ENCODE results near the gene RIMBP2.

RIMBP2 gene

DNA sequence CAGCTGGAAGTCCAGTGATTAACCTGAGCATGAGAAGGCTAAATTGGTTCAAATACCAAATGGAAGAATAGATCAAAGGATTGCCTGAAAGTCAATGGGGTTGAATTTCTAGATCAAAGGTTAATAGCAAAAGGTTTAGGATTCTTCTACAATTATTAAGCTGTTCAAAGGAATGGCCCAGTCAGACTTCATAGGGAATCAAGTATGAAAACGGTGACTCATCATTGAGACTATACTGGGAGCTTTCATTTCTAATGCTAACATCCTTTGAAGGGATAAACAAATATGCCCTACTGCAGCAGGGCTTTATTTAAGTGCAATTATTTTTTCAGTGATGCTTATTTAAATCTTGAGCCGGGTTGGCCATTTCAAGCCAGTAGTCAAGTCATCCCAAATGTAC is 152.8 kb downstream of the RIMBP2 start:
- Histone ChIP-seq H3K4me3 (ENCODE audit: low read length) (no peak overlapping the region), H2AFZ (ENCODE audit: low read depth, low read length) (no peak overlapping the region), H3K27me3 (ENCODE audit: low read depth, low read length) (no peaks in the 10 kb centered on the region), H3K27ac (ENCODE audit: low read length) (no peak overlapping the region), H3K36me3 (replicated peaks; ENCODE audit: low read depth, low read length) (no peaks in the 10 kb centered on the region), H3K4me2 (ENCODE audit: low read length) (no peak overlapping the region), H3K79me2 (ENCODE audit: low read length) (no peaks in the 10 kb centered on the region), H3K9me3 (ENCODE audit: insufficient read depth, low read length) (no peaks in the 10 kb centered on the region), H3K4me1 (ENCODE audit: low read length) (no peaks in the 10 kb centered on the region), H4K20me1 (ENCODE audit: insufficient read depth, low read length) (no peaks in the 10 kb centered on the region), H3K9ac (ENCODE audit: low read length) (no peak overlapping the region)
- TF ChIP-seq, protein P1, sequence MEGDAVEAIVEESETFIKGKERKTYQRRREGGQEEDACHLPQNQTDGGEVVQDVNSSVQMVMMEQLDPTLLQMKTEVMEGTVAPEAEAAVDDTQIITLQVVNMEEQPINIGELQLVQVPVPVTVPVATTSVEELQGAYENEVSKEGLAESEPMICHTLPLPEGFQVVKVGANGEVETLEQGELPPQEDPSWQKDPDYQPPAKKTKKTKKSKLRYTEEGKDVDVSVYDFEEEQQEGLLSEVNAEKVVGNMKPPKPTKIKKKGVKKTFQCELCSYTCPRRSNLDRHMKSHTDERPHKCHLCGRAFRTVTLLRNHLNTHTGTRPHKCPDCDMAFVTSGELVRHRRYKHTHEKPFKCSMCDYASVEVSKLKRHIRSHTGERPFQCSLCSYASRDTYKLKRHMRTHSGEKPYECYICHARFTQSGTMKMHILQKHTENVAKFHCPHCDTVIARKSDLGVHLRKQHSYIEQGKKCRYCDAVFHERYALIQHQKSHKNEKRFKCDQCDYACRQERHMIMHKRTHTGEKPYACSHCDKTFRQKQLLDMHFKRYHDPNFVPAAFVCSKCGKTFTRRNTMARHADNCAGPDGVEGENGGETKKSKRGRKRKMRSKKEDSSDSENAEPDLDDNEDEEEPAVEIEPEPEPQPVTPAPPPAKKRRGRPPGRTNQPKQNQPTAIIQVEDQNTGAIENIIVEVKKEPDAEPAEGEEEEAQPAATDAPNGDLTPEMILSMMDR (IDR thresholded peaks at IDR 0.05; ENCODE audit: low read depth, low read length), result no peak
- no peak for TF ChIP-seq EZH2phosphoT487 (IDR thresholded peaks at IDR 0.05; ENCODE audit: low read depth)

DNA sequence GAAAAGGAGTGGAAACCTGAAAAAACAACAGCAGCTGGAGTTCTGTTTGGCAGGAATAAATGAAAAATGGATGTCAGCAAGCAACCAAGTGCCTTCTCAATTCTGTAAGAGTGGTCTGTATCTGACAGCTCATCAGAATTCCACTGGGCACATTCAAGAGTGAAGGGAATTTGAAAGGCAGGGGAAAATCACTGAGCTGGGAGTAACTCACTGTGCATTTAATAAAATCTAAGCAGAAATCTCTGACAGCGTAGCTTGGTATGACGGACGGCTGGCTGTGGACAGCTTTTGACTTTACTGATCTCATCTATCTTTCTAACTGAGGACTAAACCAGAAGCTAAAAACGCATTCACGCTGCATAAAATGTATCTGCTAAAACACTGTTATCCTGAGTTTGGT is 153.4 kb downstream of the RIMBP2 start:
- H3K4me1 ChIP-seq (ENCODE audit: low read length), result no peaks in the 10 kb centered on the region
- H3K27ac ChIP-seq (ENCODE audit: low read length), result no peak overlapping the region
- no peaks in the 10 kb centered on the region for H4K20me1 ChIP-seq (ENCODE audit: insufficient read depth, low read length)
- no peak overlapping the region for H3K4me3 ChIP-seq (ENCODE audit: low read length)
- H2AFZ ChIP-seq (ENCODE audit: low read depth, low read length), result no peak overlapping the region
- H3K9me3 ChIP-seq (ENCODE audit: insufficient read depth, low read length), result no peaks in the 10 kb centered on the region
- no peak overlapping the region for H3K9ac ChIP-seq (ENCODE audit: low read length)
- H3K36me3 ChIP-seq (replicated peaks; ENCODE audit: low read depth, low read length), result no peaks in the 10 kb centered on the region
- TF ChIP-seq, protein P1 (IDR thresholded peaks at IDR 0.05; ENCODE audit: low read depth, low read length), result no peak
- TF ChIP-seq EZH2phosphoT487 (IDR thresholded peaks at IDR 0.05; ENCODE audit: low read depth), result no peak
- H3K79me2 ChIP-seq (ENCODE audit: low read length), result no peaks in the 10 kb centered on the region
- no peaks in the 10 kb centered on the region for H3K27me3 ChIP-seq (ENCODE audit: low read depth, low read length)
- no peak overlapping the region for H3K4me2 ChIP-seq (ENCODE audit: low read length)

DNA sequence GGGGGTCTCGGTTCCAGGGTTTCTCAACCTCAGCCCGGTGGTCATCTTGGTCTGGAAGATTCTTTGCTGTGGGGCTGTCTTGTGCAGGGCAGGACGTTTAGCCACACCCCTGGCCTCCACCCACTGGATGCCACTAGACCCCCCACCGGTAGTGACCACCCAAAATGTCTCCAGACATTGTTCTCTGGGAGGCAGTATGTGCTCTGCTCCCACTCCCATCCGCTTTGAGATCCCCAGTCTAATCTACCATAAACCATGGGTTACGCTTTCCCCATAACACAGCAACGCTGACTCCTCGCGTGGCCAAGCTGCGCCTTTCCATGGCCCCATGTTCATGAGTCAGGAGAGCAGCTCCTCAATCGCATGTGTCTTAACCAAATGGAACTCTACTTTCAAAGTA is 155.8 kb downstream of the RIMBP2 start:
- Histone ChIP-seq H3K9ac (ENCODE audit: low read length) (no peak overlapping the region), H3K4me2 (ENCODE audit: low read length) (no peak overlapping the region), H3K4me1 (ENCODE audit: low read length) (no peaks in the 10 kb centered on the region), H3K4me3 (ENCODE audit: low read length) (no peak overlapping the region), H3K9me3 (ENCODE audit: insufficient read depth, low read length) (no peaks in the 10 kb centered on the region), H3K27ac (ENCODE audit: low read length) (no peak overlapping the region), H3K36me3 (replicated peaks; ENCODE audit: low read depth, low read length) (no peaks in the 10 kb centered on the region), H2AFZ (ENCODE audit: low read depth, low read length) (no peak overlapping the region), H3K79me2 (ENCODE audit: low read length) (no peaks in the 10 kb centered on the region), H3K27me3 (ENCODE audit: low read depth, low read length) (no peaks in the 10 kb centered on the region), H4K20me1 (ENCODE audit: insufficient read depth, low read length) (no peaks in the 10 kb centered on the region)
- TF ChIP-seq EZH2phosphoT487 (IDR thresholded peaks at IDR 0.05; ENCODE audit: low read depth), result no peak
- TF ChIP-seq, protein P1 (IDR thresholded peaks at IDR 0.05; ENCODE audit: low read depth, low read length), result no peak

DNA sequence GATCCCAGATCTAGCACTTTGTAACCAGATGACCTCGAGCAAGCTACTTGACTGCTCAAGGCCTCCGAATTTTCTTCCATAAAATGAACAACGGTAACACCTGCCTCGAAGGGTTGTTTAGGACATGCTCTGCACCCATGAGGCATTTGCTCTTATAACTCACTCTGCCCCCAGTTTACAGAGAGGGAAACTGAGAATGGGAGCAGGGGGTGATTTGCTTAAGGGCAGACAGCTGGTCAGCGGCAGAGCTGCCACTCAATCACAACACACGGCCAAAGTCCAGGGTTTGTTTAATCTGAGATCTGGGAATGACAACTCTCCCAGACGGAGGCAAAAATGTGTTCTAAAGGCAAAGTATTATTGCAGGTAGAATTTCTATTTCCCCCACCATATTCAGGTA is 156.3 kb downstream of the RIMBP2 start:
- H2AFZ ChIP-seq (ENCODE audit: low read depth, low read length), result no peak overlapping the region
- no peak overlapping the region for H3K27ac ChIP-seq (ENCODE audit: low read length)
- H3K36me3 ChIP-seq (replicated peaks; ENCODE audit: low read depth, low read length), result no peaks in the 10 kb centered on the region
- H3K9ac ChIP-seq (ENCODE audit: low read length), result no peak overlapping the region
- H3K4me1 ChIP-seq (ENCODE audit: low read length), result no peaks in the 10 kb centered on the region
- no peaks in the 10 kb centered on the region for H3K79me2 ChIP-seq (ENCODE audit: low read length)
- H3K4me2 ChIP-seq (ENCODE audit: low read length), result no peak overlapping the region
- no peak overlapping the region for H3K4me3 ChIP-seq (ENCODE audit: low read length)
- TF ChIP-seq, protein P1 (IDR thresholded peaks at IDR 0.05; ENCODE audit: low read depth, low read length), result no peak
- TF ChIP-seq EZH2phosphoT487 (IDR thresholded peaks at IDR 0.05; ENCODE audit: low read depth), result no peak
- no peaks in the 10 kb centered on the region for H3K9me3 ChIP-seq (ENCODE audit: insufficient read depth, low read length)
- H3K27me3 ChIP-seq (ENCODE audit: low read depth, low read length), result no peaks in the 10 kb centered on the region
- no peaks in the 10 kb centered on the region for H4K20me1 ChIP-seq (ENCODE audit: insufficient read depth, low read length)

Data from OCI-LY3 (cell line).